Pancreas (tissue), 10 donors: ENCODE data around the gene CEND1. TPM values are rescaled to one million over a fixed set of nuclear protein-coding genes. Genes with fewer than 3 reads are reported as not detected.

Experiments used
- ATAC-seq, 4 donors: fragments of 200-7000 bp; cut with Tn5 transposase; one replicate each; pipeline versions ENCODE4 v1.8.0 to v1.9.1; 2020; ENCODE audit warnings: mild to moderate bottlenecking in 4 of 4, moderate library complexity in 4 of 4
- DNase-seq, 6 donors: peaks; one replicate each; pipeline ENCODE4 v3.0.0-alpha.2; 2020
- FAIRE-seq: peaks from 2 replicates; lab custom pipeline; 2012; peaks lifted over from hg19 to GRCh38; lab: Jason Lieb, UNC
- H3K27ac ChIP-seq, 4 donors: fragments of 200-600 bp; sonication (generic); 1 replicate in 3 of 4; 2 replicates in 1 of 4; pipeline versions ENCODE4 v1.5.0 to v1.8.0; 2020
- H3K27me3 ChIP-seq, 4 donors: fragments of 200-600 bp; one replicate each; pipeline ENCODE4 v1.8.0; 2021
- H3K36me3 ChIP-seq, 3 donors: fragments of 200-600 bp; sonication (generic) in 1 of 3; one replicate each; pipeline versions ENCODE4 v1.5.0 to v1.8.0; 2020 to 2021
- H3K4me1 ChIP-seq, 3 donors: fragments of 200-600 bp; one replicate each; pipeline ENCODE4 v1.8.0; 2021
- H3K4me3 ChIP-seq, 4 donors: fragments of 200-600 bp; sonication (generic) in 2 of 4; one replicate each; pipeline versions ENCODE4 v1.5.0 to v1.8.0; 2020 to 2021
- H3K9me3 ChIP-seq, 4 donors: fragments of 200-600 bp; one replicate each; pipeline ENCODE4 v1.8.0; 2021
- WGBS, 2 donors: extraction: QIAGEN DNeasy Blood & Tissue Kit; methylation state at CpG; one replicate each; pipeline ENCODE4 v1.1.7; 2013; 5-methylcytosine and 5-hydroxymethylcytosine counted together
- intact Hi-C, 3 donors: fragments of 100-400 bp; cut with DNase I; formaldehyde crosslinking; loops; one replicate each; pipeline versions ENCODE4 v1.11.1 to v1.14.2; 2022
- polyA plus RNA-seq, 2 donors: library from polyadenylated mRNA; stranded (reverse); fragments of 200-250 nt; gene quantifications; one replicate each; pipeline ENCODE4 v1.2.3, GENCODE V29; 2013
- total RNA-seq, 6 donors: library from RNA; stranded (reverse); fragmentation: NEBNext Ultra II Directional in 4 of 6; extraction: Animal tissue kit (Norgen Biotek cat#: 25700) in 4 of 6; gene quantifications; one replicate each; pipeline versions ENCODE4 v1.2.1 to v1.2.4, GENCODE V29; 2021 to 2023
- TF ChIP-seq, protein P1 (sequence below), 4 donors: fragments of 200-600 bp; sonication (generic) in 3 of 4; IDR thresholded peaks; one replicate each; pipeline versions ENCODE4 v1.5.0 to v1.8.0; 2021; ENCODE audit warnings: antibody characterized with exemption in 4 of 4
- donor health status: healthy with polysubstance abuse.
- donor health status: DM: no; HTN: no; CAD: no; lungs with moderate emphysema.
- donor health status: DM: no; HTN: no; CAD: no.
- donor health status: control.
- donor health status: control.
- donor health status: Bipolar disorder and iron deficiency.
- donor health status: DM: yes; HTN: yes; CAD: no.
- donor health status: DM: no; HTN: no; CAD: no.
- donor health status: DM: no; HTN: no; CAD: no.
- donor health status: DM: yes; HTN: yes; CAD: no.

CEND1 gene
- total and polyA plus RNA-seq, 8 donors: 0.12 to 0.42 (median 0.27) TPM; not detected in 5

DNA sequence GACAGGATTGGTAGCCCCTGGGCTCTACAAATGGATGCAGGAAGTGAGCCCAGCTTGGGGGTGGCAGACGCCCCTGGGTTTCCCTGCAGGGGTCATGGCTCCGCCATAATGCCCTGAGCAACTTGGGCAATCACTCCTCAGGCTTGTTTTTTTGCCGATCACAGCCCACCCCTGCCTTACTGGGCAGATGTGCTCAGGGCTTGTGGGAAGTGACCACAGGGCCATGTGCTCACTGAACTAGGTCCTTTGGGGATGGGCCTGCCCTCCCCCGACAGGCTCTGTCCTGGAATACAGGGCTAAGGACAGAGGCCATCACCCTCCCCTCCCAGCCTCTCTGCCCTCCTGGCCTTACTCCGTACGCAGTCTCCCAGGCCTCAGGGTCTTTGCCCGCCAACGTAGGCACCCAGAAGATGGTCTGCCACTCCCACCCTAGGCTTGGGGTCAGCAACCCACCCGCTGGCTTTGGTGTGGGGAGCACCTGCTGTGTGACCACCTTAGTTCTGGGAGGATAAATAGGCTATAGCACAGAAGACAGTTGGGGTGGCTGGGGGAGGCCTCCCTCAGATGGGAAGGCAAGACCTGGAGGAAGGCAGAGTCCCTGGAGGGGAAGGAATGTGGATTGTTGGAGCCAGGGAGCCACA lies 23.7 kb upstream of the CEND1 start:
- H3K4me3 ChIP-seq: no peak overlapping the region
- peaks cover 0 to 18% (median 13%) of the 10 kb centered on the region in 3 donors for H3K36me3 ChIP-seq
- ATAC-seq: no peak
- intact Hi-C loops: no loop called here
- peak in 1 of 6 donors; percentile 53 for DNase-seq
- no peak for FAIRE-seq
- H3K4me1 ChIP-seq: peaks cover 4 to 14% (median 7%) of the 10 kb centered on the region in 3 donors
- no peaks in the 10 kb centered on the region for H3K27me3 ChIP-seq
- 87 to 89% methylated on average over 9 of the region's 9 CpGs for whole genome bisulfite sequencing, 2 donors
- H3K27ac ChIP-seq: no peak overlapping the region
- no peaks in the 10 kb centered on the region for H3K9me3 ChIP-seq
- TF ChIP-seq, protein P1, sequence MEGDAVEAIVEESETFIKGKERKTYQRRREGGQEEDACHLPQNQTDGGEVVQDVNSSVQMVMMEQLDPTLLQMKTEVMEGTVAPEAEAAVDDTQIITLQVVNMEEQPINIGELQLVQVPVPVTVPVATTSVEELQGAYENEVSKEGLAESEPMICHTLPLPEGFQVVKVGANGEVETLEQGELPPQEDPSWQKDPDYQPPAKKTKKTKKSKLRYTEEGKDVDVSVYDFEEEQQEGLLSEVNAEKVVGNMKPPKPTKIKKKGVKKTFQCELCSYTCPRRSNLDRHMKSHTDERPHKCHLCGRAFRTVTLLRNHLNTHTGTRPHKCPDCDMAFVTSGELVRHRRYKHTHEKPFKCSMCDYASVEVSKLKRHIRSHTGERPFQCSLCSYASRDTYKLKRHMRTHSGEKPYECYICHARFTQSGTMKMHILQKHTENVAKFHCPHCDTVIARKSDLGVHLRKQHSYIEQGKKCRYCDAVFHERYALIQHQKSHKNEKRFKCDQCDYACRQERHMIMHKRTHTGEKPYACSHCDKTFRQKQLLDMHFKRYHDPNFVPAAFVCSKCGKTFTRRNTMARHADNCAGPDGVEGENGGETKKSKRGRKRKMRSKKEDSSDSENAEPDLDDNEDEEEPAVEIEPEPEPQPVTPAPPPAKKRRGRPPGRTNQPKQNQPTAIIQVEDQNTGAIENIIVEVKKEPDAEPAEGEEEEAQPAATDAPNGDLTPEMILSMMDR (IDR thresholded peaks at IDR 0.05): no peak

DNA sequence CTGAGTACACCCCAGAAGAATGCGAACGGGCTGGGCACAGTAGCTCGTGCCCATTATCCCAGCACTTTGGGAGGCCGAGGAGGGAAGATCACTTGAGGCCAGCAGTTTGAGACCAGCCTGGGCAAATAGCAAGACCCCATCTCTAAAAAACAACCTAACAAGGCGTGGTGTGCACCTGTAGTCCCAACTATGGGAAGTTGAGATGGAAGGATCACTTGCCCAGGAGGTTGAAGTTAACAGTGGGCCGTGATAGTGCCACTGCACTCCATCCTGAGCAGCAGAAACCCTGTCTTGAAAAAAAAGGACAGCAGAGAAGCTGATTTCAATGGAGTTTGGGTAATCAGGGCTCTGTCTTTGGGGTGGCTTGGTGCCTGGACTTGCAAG lies 23.2 kb upstream of the CEND1 start:
- no peaks in the 10 kb centered on the region for H3K9me3 ChIP-seq
- 89 to 91% methylated on average over 6 of the region's 6 CpGs for WGBS, 2 donors
- no peak overlapping the region for H3K27ac ChIP-seq
- H3K4me3 ChIP-seq: no peak overlapping the region
- intact Hi-C loops: no loop called here
- peaks cover 0 to 18% (median 13%) of the 10 kb centered on the region in 3 donors for H3K36me3 ChIP-seq
- TF ChIP-seq, protein P1 (IDR thresholded peaks at IDR 0.05): no peak
- no peak for DNase-seq
- FAIRE-seq: no peak
- no peak for ATAC-seq
- H3K27me3 ChIP-seq: no peaks in the 10 kb centered on the region
- peaks cover 4 to 20% (median 11%) of the 10 kb centered on the region in 3 donors for H3K4me1 ChIP-seq

DNA sequence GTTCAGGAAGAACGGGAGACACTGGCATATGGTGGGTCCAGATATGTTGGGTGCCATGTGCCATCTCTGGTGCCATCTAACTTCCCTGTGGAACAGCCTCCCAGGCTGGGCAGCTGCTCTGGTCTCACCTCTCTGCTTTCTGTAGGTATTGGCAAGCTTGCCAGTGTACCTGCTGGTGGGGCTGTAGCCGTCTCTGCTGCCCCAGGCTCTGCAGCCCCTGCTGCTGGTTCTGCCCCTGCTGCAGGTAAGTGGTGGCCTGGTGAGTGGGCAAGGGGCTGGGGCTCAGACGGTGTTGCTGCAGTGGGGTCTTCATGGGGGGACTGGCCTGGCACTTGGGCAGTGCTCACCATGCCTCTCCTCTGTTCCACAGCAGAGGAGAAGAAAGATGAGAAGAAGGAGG lies 22.5 kb upstream of the CEND1 start:
- ATAC-seq: no peak
- intact Hi-C loops: no loop called here
- TF ChIP-seq, protein P1 (IDR thresholded peaks at IDR 0.05): no peak

DNA sequence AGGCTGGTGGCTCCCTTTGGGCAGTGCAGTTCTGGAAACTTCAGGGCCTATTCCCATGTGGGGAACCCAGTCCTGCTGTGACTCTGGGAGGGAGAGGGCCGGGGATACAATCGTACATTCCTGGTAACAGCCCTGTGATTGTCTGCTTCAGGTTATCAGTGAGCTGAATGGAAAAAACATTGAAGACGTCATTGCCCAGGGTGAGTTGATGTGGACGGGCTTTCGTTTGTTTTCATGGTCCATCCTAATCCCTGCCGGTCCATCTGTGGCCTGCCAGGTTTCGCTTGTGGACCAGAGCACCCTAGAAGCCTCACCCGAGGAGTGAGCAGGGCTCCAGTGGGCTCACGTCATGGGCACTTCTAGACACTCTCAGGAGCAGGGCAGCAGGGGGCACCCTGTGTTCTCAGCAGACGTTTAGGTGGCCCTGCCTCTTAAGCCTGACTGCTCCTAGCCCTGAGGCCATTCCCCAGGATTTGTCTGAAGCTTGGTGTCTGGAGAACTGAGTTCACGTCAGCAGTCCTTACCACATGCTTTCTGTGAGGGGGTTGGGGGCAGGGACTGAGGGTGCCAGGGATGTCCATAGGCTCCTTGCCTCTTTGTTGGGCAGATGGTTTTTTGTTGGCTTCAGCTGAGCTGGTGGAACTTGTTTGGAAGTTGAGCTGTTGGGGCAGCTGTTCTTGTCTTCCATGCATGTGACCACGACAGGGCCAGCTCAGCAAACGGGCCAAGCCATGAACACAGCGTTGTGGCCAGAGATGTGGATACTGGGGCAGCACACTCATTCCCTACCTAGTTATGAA lies 21.8 kb upstream of the CEND1 start:
- WGBS, 2 donors: 55 to 57% methylated on average over 14 of the region's 14 CpGs
- peaks cover 0 to 18% (median 13%) of the 10 kb centered on the region in 3 donors for H3K36me3 ChIP-seq
- H3K4me3 ChIP-seq: peak overlapping the region in 1 of 4 donors; percentile 90
- TF ChIP-seq, protein P1 (IDR thresholded peaks at IDR 0.05): no peak
- ATAC-seq (no peak), DNase-seq (peak in 1 of 6 donors; percentile 48), FAIRE-seq (no peak)
- H3K4me1 ChIP-seq: peaks cover 4 to 20% (median 11%) of the 10 kb centered on the region in 3 donors
- no peak overlapping the region for H3K27ac ChIP-seq
- no peaks in the 10 kb centered on the region for H3K27me3 ChIP-seq
- H3K9me3 ChIP-seq: no peaks in the 10 kb centered on the region
- intact Hi-C loops: no loop called here

More for the DNA sequence above, 22.5 kb upstream of the CEND1 start:
- Histone ChIP-seq H3K4me1 (peaks cover 4 to 20% (median 11%) of the 10 kb centered on the region in 3 donors), H3K27me3 (no peaks in the 10 kb centered on the region), H3K4me3 (no peak overlapping the region), H3K36me3 (peaks cover 0 to 18% (median 13%) of the 10 kb centered on the region in 3 donors), H3K27ac (no peak overlapping the region), H3K9me3 (no peaks in the 10 kb centered on the region)
- WGBS, 2 donors: 83 to 92% methylated on average over 3 of the region's 3 CpGs
- FAIRE-seq (no peak), DNase-seq (peak in 1 of 6 donors; percentile 57)
